Esophagus muscularis mucosa (tissue), 4 donors: ENCODE measurements around the gene GRIP1.

Experiments used
- EP300 ChIP-seq: sonication (generic); formaldehyde crosslinking; IDR thresholded peaks from one replicate; pipeline ENCODE4 v1.6.1; 2017; ENCODE audit warnings: antibody characterized with exemption
- POLR2A ChIP-seq: fragments of 450-650 bp; IDR thresholded peaks from one replicate; pipeline ENCODE4 v1.6.1; 2017; ENCODE audit warnings: antibody characterized with exemption, moderate library complexity, mild to moderate bottlenecking, low read depth
- TF ChIP-seq, protein P1 (sequence below), 3 experiments: fragments of 200-600 bp in 2 of 3; fragments of 450-650 bp in 1 of 3; sonication (generic) in 2 of 3; IDR thresholded peaks; one replicate each; pipeline ENCODE4 v1.5.1; 2017 to 2019; ENCODE audit warnings: antibody characterized with exemption in 3 of 3, mild to moderate bottlenecking in 2 of 3, moderate library complexity in 1 of 3

DNA sequence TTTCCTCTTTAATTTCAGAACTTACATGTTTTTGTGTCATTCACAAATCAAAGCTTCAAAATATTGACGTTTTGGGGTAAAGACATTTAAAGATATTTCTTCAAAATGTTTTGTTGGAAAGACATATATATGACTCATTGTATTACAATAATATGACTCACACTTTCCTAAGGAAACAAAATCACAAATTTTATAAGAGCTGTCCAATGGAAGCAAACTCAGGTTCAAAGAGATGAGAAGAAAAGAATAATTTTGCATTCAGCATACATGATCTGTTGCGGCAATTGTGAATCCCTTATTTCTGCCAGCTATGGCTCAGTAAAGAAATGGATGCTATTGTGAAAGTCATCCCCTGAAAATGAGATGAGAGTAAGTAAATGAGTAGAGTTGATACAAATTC lies 82.7 kb downstream of the GRIP1 start:
- TF ChIP-seq, protein P1, sequence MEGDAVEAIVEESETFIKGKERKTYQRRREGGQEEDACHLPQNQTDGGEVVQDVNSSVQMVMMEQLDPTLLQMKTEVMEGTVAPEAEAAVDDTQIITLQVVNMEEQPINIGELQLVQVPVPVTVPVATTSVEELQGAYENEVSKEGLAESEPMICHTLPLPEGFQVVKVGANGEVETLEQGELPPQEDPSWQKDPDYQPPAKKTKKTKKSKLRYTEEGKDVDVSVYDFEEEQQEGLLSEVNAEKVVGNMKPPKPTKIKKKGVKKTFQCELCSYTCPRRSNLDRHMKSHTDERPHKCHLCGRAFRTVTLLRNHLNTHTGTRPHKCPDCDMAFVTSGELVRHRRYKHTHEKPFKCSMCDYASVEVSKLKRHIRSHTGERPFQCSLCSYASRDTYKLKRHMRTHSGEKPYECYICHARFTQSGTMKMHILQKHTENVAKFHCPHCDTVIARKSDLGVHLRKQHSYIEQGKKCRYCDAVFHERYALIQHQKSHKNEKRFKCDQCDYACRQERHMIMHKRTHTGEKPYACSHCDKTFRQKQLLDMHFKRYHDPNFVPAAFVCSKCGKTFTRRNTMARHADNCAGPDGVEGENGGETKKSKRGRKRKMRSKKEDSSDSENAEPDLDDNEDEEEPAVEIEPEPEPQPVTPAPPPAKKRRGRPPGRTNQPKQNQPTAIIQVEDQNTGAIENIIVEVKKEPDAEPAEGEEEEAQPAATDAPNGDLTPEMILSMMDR (IDR thresholded peaks at IDR 0.05) = no peak
- no peak for TF ChIP-seq POLR2A
- no peak for TF ChIP-seq EP300
